Urinary bladder (tissue), 4 donors: ENCODE results near the gene BDNF. TPM values are rescaled to one million over a fixed set of nuclear protein-coding genes. Genes with fewer than 3 reads are reported as not detected.
"Not testable (repeated sequence)": the region's sequence is repeated elsewhere in the genome, so short reads cannot be mapped to it uniquely, and the experiment has no call there.

Experiments used
- DNase-seq: peaks from one replicate; pipeline ENCODE4 v3.0.0-alpha.2; 2015; ENCODE audit errors: extremely low spot score
- H3K27ac ChIP-seq: one replicate; pipeline ENCODE4 v1.5.1; 2013; ENCODE audit warnings: low read depth, mild to moderate bottlenecking, moderate library complexity
- H3K36me3 ChIP-seq: one replicate; pipeline ENCODE4 v1.6.1; 2013; ENCODE audit warnings: mild to moderate bottlenecking, moderate library complexity; ENCODE audit not compliant: insufficient read depth
- H3K4me1 ChIP-seq: one replicate; pipeline ENCODE4 v1.6.1; 2013; ENCODE audit warnings: mild to moderate bottlenecking, moderate library complexity; ENCODE audit not compliant: insufficient read depth
- H3K4me3 ChIP-seq: one replicate; pipeline ENCODE4 v1.5.1; 2013; ENCODE audit warnings: low read depth, low read length
- WGBS: extraction: QIAGEN DNeasy Blood & Tissue Kit; methylation state at CpG from one replicate; pipeline ENCODE4 v1.1.7; 2013; 5-methylcytosine and 5-hydroxymethylcytosine counted together
- polyA plus RNA-seq: library from polyadenylated mRNA; stranded (reverse); fragments of 200-250 nt; gene quantifications from one replicate; pipeline ENCODE4 v1.2.3, GENCODE V29; 2013
- total RNA-seq: library from RNA; depleted of rRNA; stranded (reverse); fragments of >200 nt; gene quantifications from one replicate; pipeline ENCODE4 v1.2.3, GENCODE V29; 2014
- donor health status: healthy with polysubstance abuse.
- donor health status: healthy.

The BDNF gene
- total RNA-seq = 3.3 TPM
- polyA plus RNA-seq = 2.4 TPM

GRCh38 chr11:27700351-27701301 lies at the start of gene BDNF:
BDNF (minus strand) TSS chr11:27700455; CDS start chr11:27658564, 41,891 bp downstream.
- Histone ChIP-seq H3K4me1 (no peaks in the 10 kb centered on the region), H3K27ac (peak within 1 kb of the TSS; percentile 38), H3K36me3 (no peaks in the 10 kb centered on the region), H3K4me3 (peak within 1 kb of the TSS; percentile 60)
- WGBS = under 1% methylated on average over 91 of the region's 92 CpGs
- no peak for DNase-seq

GRCh38 chr11:27740362-27741013 lies 40.2 kb upstream of the BDNF start:
- H3K36me3 ChIP-seq = no peaks in the 10 kb centered on the region
- H3K4me3 ChIP-seq = no peak overlapping the region
- H3K27ac ChIP-seq = no peak overlapping the region
- WGBS = 35% methylated on average over 7 of the region's 7 CpGs
- H3K4me1 ChIP-seq = no peaks in the 10 kb centered on the region
- no peak for DNase-seq

GRCh38 chr11:27735281-27735680 lies 35.0 kb upstream of the BDNF start:
- no peak for DNase-seq
- Histone ChIP-seq H3K36me3 (no peaks in the 10 kb centered on the region), H3K4me3 (no peak overlapping the region), H3K4me1 (no peaks in the 10 kb centered on the region), H3K27ac (no peak overlapping the region)
- 62% methylated on average over 1 of the region's 1 CpG for WGBS

- not testable (repeated sequence) for H3K4me1 ChIP-seq, DNase-seq, H3K4me3 ChIP-seq, H3K36me3 ChIP-seq, H3K27ac ChIP-seq
- WGBS = 96% methylated on average over 7 of the region's 7 CpGs
Measured at GRCh38 chr11:27731803-27732202, 31.5 kb upstream of the BDNF start.

GRCh38 chr11:27726981-27727380 lies 26.7 kb upstream of the BDNF start:
- no peak for DNase-seq
- Histone ChIP-seq H3K36me3 (no peaks in the 10 kb centered on the region), H3K4me1 (no peaks in the 10 kb centered on the region), H3K4me3 (no peak overlapping the region), H3K27ac (no peak overlapping the region)
- 53% methylated on average over 1 of the region's 1 CpG for WGBS

GRCh38 chr11:27723687-27724086 lies 23.4 kb upstream of the BDNF start:
- 82% methylated on average over 1 of the region's 1 CpG for WGBS
- no peaks in the 10 kb centered on the region for H3K36me3 ChIP-seq
- no peaks in the 10 kb centered on the region for H3K4me1 ChIP-seq
- H3K27ac ChIP-seq = no peak overlapping the region
- no peak overlapping the region for H3K4me3 ChIP-seq
- no peak for DNase-seq

GRCh38 chr11:27722953-27723344 lies 22.7 kb upstream of the BDNF start:
- Histone ChIP-seq H3K27ac (no peak overlapping the region), H3K4me1 (no peaks in the 10 kb centered on the region), H3K4me3 (no peak overlapping the region), H3K36me3 (no peaks in the 10 kb centered on the region)
- no peak for DNase-seq
- 2% methylated on average over 18 of the region's 18 CpGs for WGBS

- Histone ChIP-seq H3K36me3 (no peaks in the 10 kb centered on the region), H3K4me1 (no peaks in the 10 kb centered on the region), H3K27ac (no peak overlapping the region), H3K4me3 (peak overlapping the region; percentile 30)
- DNase-seq = no peak
- WGBS = under 1% methylated on average over 60 of the region's 60 CpGs
Measured at GRCh38 chr11:27722117-27722952, 22.1 kb upstream of the BDNF start.

- Histone ChIP-seq H3K4me3 (no peak overlapping the region), H3K36me3 (no peaks in the 10 kb centered on the region), H3K4me1 (no peaks in the 10 kb centered on the region), H3K27ac (no peak overlapping the region)
- WGBS = 5% methylated on average over 37 of the region's 37 CpGs
- no peak for DNase-seq
Measured at GRCh38 chr11:27721264-27722116, 21.2 kb upstream of the BDNF start.

GRCh38 chr11:27720277-27720830 lies 20.1 kb upstream of the BDNF start:
- no peaks in the 10 kb centered on the region for H3K4me1 ChIP-seq
- H3K36me3 ChIP-seq = no peaks in the 10 kb centered on the region
- no peak overlapping the region for H3K4me3 ChIP-seq
- H3K27ac ChIP-seq = no peak overlapping the region
- WGBS = 4% methylated on average over 25 of the region's 25 CpGs
- DNase-seq = no peak

- WGBS = 1% methylated on average over 15 of the region's 16 CpGs
- Histone ChIP-seq H3K36me3 (no peaks in the 10 kb centered on the region), H3K4me3 (peak overlapping the region; percentile 36), H3K4me1 (no peaks in the 10 kb centered on the region), H3K27ac (no peak overlapping the region)
- DNase-seq = no peak
Measured at GRCh38 chr11:27719546-27719925, 19.3 kb upstream of the BDNF start.

GRCh38 chr11:27718863-27719545 lies 18.7 kb upstream of the BDNF start:
- under 1% methylated on average over 52 of the region's 52 CpGs for WGBS
- H3K4me1 ChIP-seq = no peaks in the 10 kb centered on the region
- DNase-seq = no peak
- H3K36me3 ChIP-seq = no peaks in the 10 kb centered on the region
- H3K4me3 ChIP-seq = peak overlapping the region; percentile 36
- H3K27ac ChIP-seq = no peak overlapping the region
